Astrocyte of the spinal cord (primary cell): Measurements from ENCODE around the gene SLC10A7.

ENCODE experiments used
- DNase-seq: peaks from one replicate; pipeline ENCODE4 v3.0.0; 2011; ENCODE audit warnings: low read depth, low spot score
- H3K4me3 ChIP-seq: 2 replicates; pipeline ENCODE4 v1.5.1; 2011; ENCODE audit warnings: low read depth, mild to moderate bottlenecking, low read length, moderate library complexity
- in situ Hi-C: cut with HindIII; loops from 2 replicates; pipeline ENCODE4 v1.10.0; 2017; ENCODE audit warnings: low sequenced_read_pairs
- TF ChIP-seq, protein P1 (sequence below): IDR thresholded peaks from 2 replicates; pipeline ENCODE4 v1.5.1; 2012; ENCODE audit warnings: low read depth, mild to moderate bottlenecking, low read length, inconsistent platforms

The SLC10A7 gene

DNA sequence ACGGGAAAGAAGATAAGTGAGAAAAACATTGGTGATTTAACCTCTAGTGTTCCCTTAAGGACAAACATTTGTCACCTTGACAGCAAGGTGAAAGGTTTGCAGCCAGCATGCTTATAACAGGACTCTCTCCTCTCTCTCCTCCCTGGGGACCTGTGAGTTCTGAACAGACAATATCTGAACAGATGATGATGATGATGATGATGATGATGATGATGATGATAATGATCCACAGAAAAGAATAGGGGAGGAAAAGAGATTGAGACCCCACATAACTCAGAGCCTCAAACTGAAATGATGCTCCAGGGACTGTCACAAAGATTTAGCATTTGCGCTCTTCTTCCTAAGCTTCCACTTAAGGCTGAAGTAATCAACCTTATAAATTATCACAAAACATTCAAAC is 103.9 kb downstream of the SLC10A7 start:
- TF ChIP-seq, protein P1, sequence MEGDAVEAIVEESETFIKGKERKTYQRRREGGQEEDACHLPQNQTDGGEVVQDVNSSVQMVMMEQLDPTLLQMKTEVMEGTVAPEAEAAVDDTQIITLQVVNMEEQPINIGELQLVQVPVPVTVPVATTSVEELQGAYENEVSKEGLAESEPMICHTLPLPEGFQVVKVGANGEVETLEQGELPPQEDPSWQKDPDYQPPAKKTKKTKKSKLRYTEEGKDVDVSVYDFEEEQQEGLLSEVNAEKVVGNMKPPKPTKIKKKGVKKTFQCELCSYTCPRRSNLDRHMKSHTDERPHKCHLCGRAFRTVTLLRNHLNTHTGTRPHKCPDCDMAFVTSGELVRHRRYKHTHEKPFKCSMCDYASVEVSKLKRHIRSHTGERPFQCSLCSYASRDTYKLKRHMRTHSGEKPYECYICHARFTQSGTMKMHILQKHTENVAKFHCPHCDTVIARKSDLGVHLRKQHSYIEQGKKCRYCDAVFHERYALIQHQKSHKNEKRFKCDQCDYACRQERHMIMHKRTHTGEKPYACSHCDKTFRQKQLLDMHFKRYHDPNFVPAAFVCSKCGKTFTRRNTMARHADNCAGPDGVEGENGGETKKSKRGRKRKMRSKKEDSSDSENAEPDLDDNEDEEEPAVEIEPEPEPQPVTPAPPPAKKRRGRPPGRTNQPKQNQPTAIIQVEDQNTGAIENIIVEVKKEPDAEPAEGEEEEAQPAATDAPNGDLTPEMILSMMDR = no peak
- no peak overlapping the region for H3K4me3 ChIP-seq
- in situ Hi-C loops = no loop called here
- DNase-seq = no peak

DNA sequence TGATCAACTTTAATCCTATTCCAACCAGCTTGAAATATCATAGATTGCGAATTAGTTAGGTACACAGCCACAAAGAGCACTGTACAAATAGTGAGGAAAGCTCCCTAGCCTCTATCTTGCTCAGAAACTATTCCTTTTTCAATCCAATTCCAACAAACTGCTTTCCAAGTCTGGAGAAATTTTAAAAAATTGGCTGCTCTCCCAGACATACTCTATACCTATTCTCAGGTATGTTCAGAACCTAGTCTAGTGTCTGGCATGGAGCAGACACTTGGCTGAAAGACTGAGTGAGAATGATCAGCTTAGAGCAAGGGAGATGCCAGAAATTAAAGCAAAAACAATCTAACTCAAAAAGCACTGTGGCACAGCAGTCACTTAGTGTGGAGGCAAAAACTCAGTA is 105.9 kb downstream of the SLC10A7 start:
- TF ChIP-seq, protein P1 = no peak
- no peak overlapping the region for H3K4me3 ChIP-seq
- DNase-seq = no peak
- in situ Hi-C loops = no loop called here

DNA sequence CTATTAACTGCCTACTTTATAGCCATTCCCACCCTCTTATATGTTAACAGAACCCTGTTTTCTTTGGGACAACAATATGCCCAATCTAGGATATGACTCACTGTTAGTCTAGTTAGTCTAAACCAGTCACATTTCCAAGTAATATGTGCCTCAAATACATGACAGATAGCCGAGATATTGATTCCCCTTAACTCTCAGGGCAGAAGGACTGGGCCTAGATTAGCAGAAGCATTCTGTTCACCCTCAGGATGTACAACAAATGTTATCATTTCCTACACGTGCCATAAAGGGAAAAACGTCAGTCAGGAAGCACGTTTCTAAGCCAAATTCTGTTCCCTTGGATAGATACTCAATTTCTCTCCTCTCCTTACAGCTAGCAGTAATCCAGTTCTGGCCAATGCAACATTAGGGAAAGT is 114.1 kb downstream of the SLC10A7 start:
- H3K4me3 ChIP-seq = no peak overlapping the region
- TF ChIP-seq, protein P1 = no peak
- DNase-seq = peak; percentile 35
- in situ Hi-C loops = no loop called here

DNA sequence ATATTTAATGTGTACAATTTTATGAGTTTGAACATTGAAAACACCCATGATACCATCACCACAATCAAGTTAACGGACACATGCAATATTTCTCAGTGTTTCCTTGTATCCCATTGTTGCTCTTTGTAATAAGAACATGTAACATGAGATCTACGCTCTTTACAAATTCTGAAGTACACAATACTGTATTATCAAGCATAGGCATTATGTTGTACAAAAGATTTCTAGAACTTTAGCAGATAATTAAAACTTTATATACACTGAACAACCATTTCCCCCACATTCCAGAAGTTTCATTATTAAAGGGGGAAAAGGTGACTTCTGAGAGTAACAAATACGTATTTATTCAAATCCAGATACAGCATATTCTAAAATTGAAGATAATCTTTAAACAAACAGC is 114.5 kb downstream of the SLC10A7 start:
- in situ Hi-C loops = no loop called here
- TF ChIP-seq, protein P1 = no peak
- H3K4me3 ChIP-seq = no peak overlapping the region
- no peak for DNase-seq

DNA sequence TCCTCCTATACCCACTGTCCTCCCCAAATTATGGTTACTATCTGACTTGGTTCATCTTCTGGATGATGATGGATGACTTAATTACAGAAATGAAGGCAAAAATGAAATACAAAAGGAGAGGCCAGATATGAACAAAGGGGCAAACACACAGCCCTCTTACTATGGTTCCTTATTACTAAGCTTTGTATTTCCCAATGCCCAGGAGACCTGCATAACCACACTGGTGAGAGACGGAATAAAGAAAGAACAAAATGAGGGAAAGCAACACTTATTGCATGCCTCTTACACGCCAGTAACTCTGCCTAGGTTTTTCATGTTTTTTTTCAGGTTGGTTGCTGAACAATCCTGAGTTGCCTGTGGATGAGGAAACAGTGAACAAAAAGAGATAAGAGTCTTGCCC is 120.5 kb downstream of the SLC10A7 start:
- in situ Hi-C loops = no loop called here
- no peak for DNase-seq
- TF ChIP-seq, protein P1 = no peak
- H3K4me3 ChIP-seq = no peak overlapping the region

DNA sequence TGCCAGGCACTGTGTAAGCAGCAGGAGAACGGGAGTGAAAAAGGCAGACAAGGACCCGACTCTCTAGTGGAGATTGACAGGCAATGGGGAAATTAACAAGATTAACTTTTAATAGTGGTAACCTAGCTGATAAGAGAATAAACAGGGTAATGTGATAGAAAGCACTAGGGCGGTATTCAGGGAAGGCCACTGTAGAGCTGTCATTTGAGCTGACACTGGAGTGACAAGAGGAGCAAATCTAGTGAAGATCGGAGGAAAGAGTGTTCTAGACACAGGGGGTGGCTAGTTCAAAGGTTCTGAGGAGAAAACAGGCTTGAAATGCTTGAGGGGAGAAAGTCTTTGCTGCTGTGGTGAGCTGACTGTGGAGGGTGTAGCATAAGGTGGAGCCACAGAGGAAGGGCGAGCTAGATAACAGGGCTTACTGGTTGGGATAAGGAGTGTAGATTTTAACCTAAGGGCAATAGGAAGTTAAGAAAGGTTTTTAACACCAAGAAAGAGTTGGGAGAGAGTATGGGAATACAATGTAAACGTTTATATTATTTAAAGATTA is 122.8 kb downstream of the SLC10A7 start:
- in situ Hi-C loops = no loop called here
- no peak overlapping the region for H3K4me3 ChIP-seq
- TF ChIP-seq, protein P1 = no peak
- DNase-seq = no peak

DNA sequence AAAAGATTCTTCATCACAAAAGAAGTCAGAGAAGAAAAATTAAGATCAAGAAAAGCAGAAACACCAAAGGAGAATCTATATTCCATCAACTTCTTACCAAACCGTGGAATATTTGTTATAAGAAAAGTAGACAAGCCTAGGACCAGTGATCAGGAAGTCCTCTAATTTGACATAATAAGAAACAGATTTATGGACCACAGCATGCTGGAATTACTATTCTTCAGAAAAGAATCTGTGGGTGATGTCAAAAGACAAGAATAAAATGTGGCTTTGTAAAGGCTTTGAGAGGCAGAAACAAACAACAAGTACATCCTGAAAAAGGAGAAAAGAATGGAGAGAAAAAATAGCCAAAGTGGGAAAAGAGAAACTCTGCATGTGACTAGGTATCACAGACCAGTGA is 123.3 kb downstream of the SLC10A7 start:
- in situ Hi-C loops = no loop called here
- no peak for DNase-seq

More for the DNA sequence above, 123.3 kb downstream of the SLC10A7 start:
- no peak overlapping the region for H3K4me3 ChIP-seq
- TF ChIP-seq, protein P1 = no peak
